ENCODE results near the gene RTN3. TPM values are rescaled to one million over a fixed set of nuclear protein-coding genes. Genes with fewer than 3 reads are reported as not detected.
"Not testable (repeated sequence)": the region's sequence is repeated elsewhere in the genome, so short reads cannot be mapped to it uniquely, and the experiment has no call there.

Gene RTN3
- polyA plus RNA-seq (270 and 283 TPM in 2 replicates), polyA minus RNA-seq (267 and 343 TPM in 2 replicates)

GRCh38 chr11:63681321-63682065 is at the start of gene RTN3:
Gene RTN3, plus strand, starts transcription at chr11:63681500. Its CDS starts 137 bp downstream, at chr11:63681637.
- Histone ChIP-seq H3K4me3 (ENCODE audit: low read length) (peak within 1 kb of the TSS; percentile 100), H3K9me3 (ENCODE audit: low read length) (no peaks in the 10 kb centered on the region), H2AFZ (ENCODE audit: low read depth, low read length) (peak within 1 kb of the TSS; percentile 65), H3K4me2 (ENCODE audit: low read length) (peak within 1 kb of the TSS; percentile 70), H3K27ac (ENCODE audit: low read length) (peak within 1 kb of the TSS; percentile 99), H3K36me3 (ENCODE audit: insufficient read depth, low read length) (no peaks in the 10 kb centered on the region), H3K79me2 (replicated peaks; ENCODE audit: insufficient read depth, low read length) (peaks cover 51% of the 10 kb centered on the region), H4K20me1 (ENCODE audit: insufficient read depth) (peaks cover 15% of the 10 kb centered on the region), H3K27me3 (ENCODE audit: insufficient read depth, low read depth, low read length) (no peaks in the 10 kb centered on the region), H3F3A (ENCODE audit: insufficient read depth, low read length, poor library complexity, severe bottlenecking) (peaks cover 8% of the 10 kb centered on the region), H3K9me2 (ENCODE audit: insufficient read depth, low read length) (no peaks in the 10 kb centered on the region), H3K9ac (ENCODE audit: low read length) (peak within 1 kb of the TSS; percentile 99)
- TF ChIP-seq POLR2AphosphoS5 (IDR thresholded peaks at IDR 0.05) (peak; percentile 97), CTCF (IDR thresholded peaks at IDR 0.05; ENCODE audit: poor library complexity, severe bottlenecking) (no peak), REST (IDR thresholded peaks at IDR 0.05; ENCODE audit: borderline replicate concordance) (peak; percentile 64), TAF1 (IDR thresholded peaks at IDR 0.05; ENCODE audit: low read depth) (peak; percentile 84), EZH2 (IDR thresholded peaks at IDR 0.05; ENCODE audit: borderline replicate concordance, insufficient read depth, low read length, poor library complexity, severe bottlenecking) (no peak), MXI1 (conservative IDR thresholded peaks at IDR 0.05; ENCODE audit: poor library complexity, severe bottlenecking) (peak; percentile 54)

- Histone ChIP-seq H3K27me3 (ENCODE audit: insufficient read depth, low read depth, low read length) (no peaks in the 10 kb centered on the region), H4K20me1 (ENCODE audit: insufficient read depth) (no peaks in the 10 kb centered on the region), H3K4me3 (ENCODE audit: low read length) (no peak overlapping the region), H3K9ac (ENCODE audit: low read length) (no peak overlapping the region), H3K9me2 (ENCODE audit: insufficient read depth, low read length) (no peaks in the 10 kb centered on the region), H3K79me2 (replicated peaks; ENCODE audit: insufficient read depth, low read length) (no peaks in the 10 kb centered on the region), H2AFZ (ENCODE audit: low read depth, low read length) (no peak overlapping the region), H3K4me2 (ENCODE audit: low read length) (no peak overlapping the region), H3K36me3 (ENCODE audit: insufficient read depth, low read length) (no peaks in the 10 kb centered on the region), H3K9me3 (ENCODE audit: low read length) (no peaks in the 10 kb centered on the region), H3K27ac (ENCODE audit: low read length) (no peak overlapping the region), H3F3A (ENCODE audit: insufficient read depth, low read length, poor library complexity, severe bottlenecking) (no peaks in the 10 kb centered on the region)
- TF ChIP-seq MXI1 (conservative IDR thresholded peaks at IDR 0.05; ENCODE audit: poor library complexity, severe bottlenecking) (no peak), RAD21 (conservative IDR thresholded peaks at IDR 0.05) (peak; percentile 96), CTCF (IDR thresholded peaks at IDR 0.05; ENCODE audit: poor library complexity, severe bottlenecking) (peak; percentile 92), SMC3 (conservative IDR thresholded peaks at IDR 0.05; ENCODE audit: poor library complexity) (peak; percentile 98), EP300 (conservative IDR thresholded peaks at IDR 0.05; ENCODE audit: poor library complexity, severe bottlenecking) (no peak), TAF1 (IDR thresholded peaks at IDR 0.05; ENCODE audit: low read depth) (no peak)
Measured at GRCh38 chr11:63635762-63636465, 45.4 kb upstream of the RTN3 start.

- not testable (repeated sequence) for H3K9ac ChIP-seq (ENCODE audit: low read length); H4K20me1 ChIP-seq (ENCODE audit: insufficient read depth); H3K4me3 ChIP-seq (ENCODE audit: low read length); H3K9me3 ChIP-seq (ENCODE audit: low read length); H3K27ac ChIP-seq (ENCODE audit: low read length); H3F3A ChIP-seq (ENCODE audit: insufficient read depth, low read length, poor library complexity, severe bottlenecking); H3K27me3 ChIP-seq (ENCODE audit: insufficient read depth, low read depth, low read length); H3K4me2 ChIP-seq (ENCODE audit: low read length); H3K36me3 ChIP-seq (ENCODE audit: insufficient read depth, low read length); H3K9me2 ChIP-seq (ENCODE audit: insufficient read depth, low read length); H3K79me2 ChIP-seq (replicated peaks; ENCODE audit: insufficient read depth, low read length); H2AFZ ChIP-seq (ENCODE audit: low read depth, low read length)
Measured at GRCh38 chr11:63638436-63638835, 42.9 kb upstream of the RTN3 start.

All from neural cell (in vitro differentiated cells).